GM12878 (cell line): ENCODE results near the gene PCLO. TPM values are rescaled to one million over a fixed set of nuclear protein-coding genes. Genes with fewer than 3 reads are reported as not detected.

Experiments used
- ATAC-seq: fragments of 200-7000 bp; cut with Tn5 transposase; 3 replicates; pipeline ENCODE4 v1.9.1; 2020; ENCODE audit warnings: mild to moderate bottlenecking, moderate library complexity
- BruUV-seq: library from RNA; stranded (reverse); fragments of 400-500 nt; replicated peaks from 2 replicates; lab custom pipeline; 2021; lab: Mats Ljungman, UMichigan
- CTCF ChIA-PET: fragments of 300-600 bp; sonication (Branson Sonifier 250); formaldehyde crosslinking; extraction: SDS; loops from one replicate; lab custom pipeline; 2021; ENCODE audit warnings: inconsistent platforms; lab: Yijun Ruan, JAX
- POLR2A ChIA-PET: fragments of 350-600 bp; formaldehyde crosslinking; extraction: SDS; loops from one replicate; lab custom pipeline; 2021; ENCODE audit warnings: inconsistent platforms; lab: Charles Lee
- RAD21 ChIA-PET: fragments of 300-600 bp; sonication (Branson Sonifier 250); formaldehyde crosslinking; loops from one replicate; lab custom pipeline; 2023; ENCODE audit warnings: antibody characterized with exemption; ENCODE audit not compliant: unreplicated experiment; lab: Charles Lee
- SMC1A ChIA-PET: fragments of 300-600 bp; sonication (Branson Sonifier 250); formaldehyde crosslinking; loops from one replicate; lab custom pipeline; 2023; ENCODE audit not compliant: unreplicated experiment, uncharacterized antibody; lab: Charles Lee
- DNase-seq: peaks from one replicate; pipeline ENCODE4 v3.0.0-alpha.2; 2011; ENCODE audit warnings: low read depth, low spot score
- FAIRE-seq: peaks from 3 replicates; lab custom pipeline; 2011; peaks lifted over from hg19 to GRCh38; lab: Jason Lieb, UNC
- H2AFZ ChIP-seq: 2 replicates; pipeline ENCODE4 v1.6.0; 2011; ENCODE audit warnings: low read depth, low read length, control low read depth; ENCODE audit not compliant: control insufficient read depth
- H3K27ac ChIP-seq: 2 replicates; pipeline ENCODE4 v1.5.1; 2011; ENCODE audit warnings: control low read depth; ENCODE audit not compliant: control insufficient read depth, insufficient read depth
- H3K27me3 ChIP-seq, 2 experiments: replicated peaks in 1 of 2; 2 replicates each; pipeline versions ENCODE4 v1.6.0 to v1.6.1; 2011; ENCODE audit warnings: low read length in 1 of 2; ENCODE audit not compliant: control insufficient read depth in 2 of 2, insufficient read depth in 2 of 2
- H3K36me3 ChIP-seq, 2 experiments: 2 replicates each; pipeline ENCODE4 v1.5.1; 2011; ENCODE audit warnings: low read length in 1 of 2; ENCODE audit not compliant: control insufficient read depth in 2 of 2, insufficient read depth in 2 of 2
- H3K4me1 ChIP-seq: 2 replicates; pipeline ENCODE4 v1.6.1; 2011; ENCODE audit warnings: mild to moderate bottlenecking, low read length, moderate library complexity, mixed read lengths; ENCODE audit not compliant: control insufficient read depth, insufficient read depth
- H3K4me2 ChIP-seq: 2 replicates; pipeline ENCODE4 v1.6.0; 2011; ENCODE audit warnings: control low read depth; ENCODE audit not compliant: control insufficient read depth, insufficient read depth
- H3K4me3 ChIP-seq: fragments of 200-600 bp; sonication (generic); 2 replicates; pipeline ENCODE4 v1.5.1; 2016
- H3K79me2 ChIP-seq: 2 replicates; pipeline ENCODE4 v1.6.0; 2011; ENCODE audit warnings: low read length; ENCODE audit not compliant: control insufficient read depth, insufficient read depth
- H3K9ac ChIP-seq: 2 replicates; pipeline ENCODE4 v1.8.0; 2011; ENCODE audit warnings: low read length, control low read depth, mixed read lengths; ENCODE audit not compliant: control insufficient read depth, insufficient read depth
- H3K9me3 ChIP-seq: replicated peaks from 3 replicates; pipeline ENCODE4 v1.5.1; 2011; ENCODE audit warnings: mild to moderate bottlenecking, low read length; ENCODE audit not compliant: control insufficient read depth, insufficient read depth
- H4K20me1 ChIP-seq: 2 replicates; pipeline ENCODE4 v1.6.0; 2011; ENCODE audit not compliant: control insufficient read depth, insufficient read depth
- BCL11A ChIP-seq: IDR thresholded peaks from 2 replicates; pipeline ENCODE4 v1.6.1; 2011; ENCODE audit warnings: low read depth, low read length
- BHLHE40 ChIP-seq, 2 experiments: fragments of 450-650 bp in 1 of 2; IDR thresholded peaks; 2 replicates each; pipeline ENCODE4 v1.6.1; 2011 to 2017; ENCODE audit warnings: low read depth in 2 of 2, borderline replicate concordance in 1 of 2, improper control_type of control experiment in 1 of 2, low read length in 1 of 2, mild to moderate bottlenecking in 1 of 2
- IRF4 ChIP-seq: IDR thresholded peaks from 2 replicates; pipeline ENCODE4 v1.6.1; 2011; ENCODE audit warnings: low read depth, low read length
- SIX5 ChIP-seq: IDR thresholded peaks from 2 replicates; pipeline ENCODE4 v1.6.1; 2011; ENCODE audit warnings: mild to moderate bottlenecking, low read depth, low read length, moderate library complexity; ENCODE audit not compliant: severe bottlenecking
- SMAD1 ChIP-seq: fragments of 450-650 bp; IDR thresholded peaks from 2 replicates; pipeline ENCODE4 v1.6.1; 2018; ENCODE audit warnings: mild to moderate bottlenecking, low read depth; ENCODE audit not compliant: partially characterized antibody
- SMAD5 ChIP-seq: IDR thresholded peaks from 2 replicates; pipeline ENCODE4 v1.6.1; 2016; ENCODE audit warnings: antibody characterized with exemption, low read depth
- TCF3 ChIP-seq: IDR thresholded peaks from 2 replicates; pipeline ENCODE4 v1.6.1; 2012; ENCODE audit warnings: low read depth, mild to moderate bottlenecking, low read length, borderline replicate concordance; ENCODE audit not compliant: insufficient read depth
- WGBS: methylation state at CpG from one replicate; pipeline ENCODE4 v1.1.6; 2016; ENCODE audit warnings: low lambda C conversion rate; ENCODE audit not compliant: insufficient replicate concordance, insufficient coverage; ENCODE audit errors: missing lambda C conversion rate; 5-methylcytosine and 5-hydroxymethylcytosine counted together
- in situ Hi-C: fragments of 300-500 bp; cut with MboI; formaldehyde crosslinking; loops from 9 replicates; pipeline ENCODE4 v1.14.3; 2018; ENCODE audit warnings: mixed read lengths
- intact Hi-C: fragments of 100-400 bp; cut with micrococcal nuclease; formaldehyde crosslinking; loops from one replicate; pipeline ENCODE4 v1.14.2; 2022; ENCODE audit not compliant: unreplicated experiment
- polyA plus RNA-seq, 11 experiments: library from polyadenylated mRNA; depleted of rRNA in 4 of 11; unstranded in 6 of 11; stranded (reverse) in 5 of 11; fragments of >200 nt; fragmentation: Nextera tagmentation in 4 of 11; fragmentation: Illumina TruSeq in 1 of 11; extraction: Ambion mirVana in 4 of 11; extraction: Trizol in 1 of 11; gene quantifications; 1 replicate in 1 of 11; 2 replicates in 10 of 11; pipeline versions ENCODE4 v1.2.1 to v1.2.3, GENCODE V29; 2011 to 2016; ENCODE audit warnings: inconsistent platforms in 2 of 11, missing spikeins in 2 of 11, low read depth in 1 of 11
- total RNA-seq, 4 experiments: library from RNA; depleted of rRNA in 3 of 4; stranded (reverse); fragments of >200 nt in 3 of 4; fragmentation: Illumina TruSeq in 1 of 4; extraction: Trizol in 1 of 4; gene quantifications; 2 replicates each; pipeline versions ENCODE4 v1.2.1 to v1.2.3, GENCODE V29; 2013 to 2021
- TF ChIP-seq, protein P1 (sequence below): fragments of 450-650 bp; IDR thresholded peaks from 2 replicates; pipeline ENCODE4 v1.6.1; 2018; ENCODE audit warnings: borderline replicate concordance, mild to moderate bottlenecking; ENCODE audit not compliant: partially characterized antibody
- TF ChIP-seq, protein P2 (sequence below): fragments of 450-650 bp; IDR thresholded peaks from 2 replicates; pipeline ENCODE4 v1.6.1; 2017; ENCODE audit warnings: low read depth, mild to moderate bottlenecking, moderate library complexity
- TF ChIP-seq, protein P3 (sequence below): fragments of 450-650 bp; IDR thresholded peaks from 2 replicates; pipeline ENCODE4 v1.6.1; 2018; ENCODE audit warnings: mild to moderate bottlenecking, low read depth, moderate library complexity; ENCODE audit not compliant: partially characterized antibody
- TF ChIP-seq, protein P4 (sequence below): fragments of 150-350 bp; IDR thresholded peaks from 2 replicates; pipeline ENCODE4 v1.6.1; 2016; ENCODE audit warnings: low read depth, low read length
- TF ChIP-seq, protein P5 (sequence below): fragments of 450-650 bp; IDR thresholded peaks from 2 replicates; pipeline ENCODE4 v1.6.1; 2017; ENCODE audit warnings: borderline replicate concordance

PCLO gene
- total and polyA plus RNA-seq, 10 of the 15 experiments (the other 5 are each of a cell fraction or from before 2014, with no cell fraction given), result 0.01 to 0.08 (median 0.03) TPM; not detected in 6

DNA sequence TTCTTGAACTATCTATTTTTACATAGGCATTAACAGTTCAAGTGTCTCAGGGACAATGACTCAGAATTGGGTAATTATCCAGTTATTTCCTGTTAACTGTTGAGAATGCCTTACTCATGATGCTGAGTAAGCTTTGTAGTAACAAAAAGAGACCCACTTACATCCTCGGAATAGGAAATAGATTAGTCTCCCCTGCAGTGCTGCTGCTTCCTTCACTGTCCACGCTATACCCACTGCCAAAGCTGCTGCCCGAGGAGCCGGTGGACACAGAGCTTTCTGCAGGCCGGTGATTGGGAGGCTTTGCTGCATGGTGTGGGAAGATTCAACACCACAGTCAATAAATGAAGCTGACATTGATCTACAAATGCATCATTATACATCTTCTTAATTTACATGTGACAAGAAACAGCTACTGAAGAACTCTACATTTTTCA is 357.1 kb downstream of the PCLO start:
- in situ Hi-C loops (no loop called here), intact Hi-C loops (no loop called here)
- POLR2A ChIA-PET, result no interaction called here
- no peaks in the 10 kb centered on the region for H3K4me1 ChIP-seq
- H3K9ac ChIP-seq, result no peak overlapping the region
- no peaks in the 10 kb centered on the region for H3K27me3 ChIP-seq
- SMC1A ChIA-PET, result no interaction called here
- no peaks in the 10 kb centered on the region for H3K79me2 ChIP-seq
- no peak overlapping the region for H2AFZ ChIP-seq
- H3K4me2 ChIP-seq, result no peak overlapping the region
- H3K9me3 ChIP-seq, result no peaks in the 10 kb centered on the region
- no peak overlapping the region for H3K27ac ChIP-seq
- DNase-seq (no peak), ATAC-seq (no peak), FAIRE-seq (no peak)
- no peaks in the 10 kb centered on the region for H4K20me1 ChIP-seq
- H3K4me3 ChIP-seq, result no peak overlapping the region
- BruUV-seq, result no TSS peak
- 5% methylated on average over 5 of the region's 5 CpGs for WGBS
- H3K36me3 ChIP-seq, result no peaks in the 10 kb centered on the region
- RAD21 ChIA-PET, result no interaction called here
- CTCF ChIA-PET, result no interaction called here
- TF ChIP-seq SIX5, result no peak
- no peak for TF ChIP-seq BCL11A
- TF ChIP-seq, protein P1, sequence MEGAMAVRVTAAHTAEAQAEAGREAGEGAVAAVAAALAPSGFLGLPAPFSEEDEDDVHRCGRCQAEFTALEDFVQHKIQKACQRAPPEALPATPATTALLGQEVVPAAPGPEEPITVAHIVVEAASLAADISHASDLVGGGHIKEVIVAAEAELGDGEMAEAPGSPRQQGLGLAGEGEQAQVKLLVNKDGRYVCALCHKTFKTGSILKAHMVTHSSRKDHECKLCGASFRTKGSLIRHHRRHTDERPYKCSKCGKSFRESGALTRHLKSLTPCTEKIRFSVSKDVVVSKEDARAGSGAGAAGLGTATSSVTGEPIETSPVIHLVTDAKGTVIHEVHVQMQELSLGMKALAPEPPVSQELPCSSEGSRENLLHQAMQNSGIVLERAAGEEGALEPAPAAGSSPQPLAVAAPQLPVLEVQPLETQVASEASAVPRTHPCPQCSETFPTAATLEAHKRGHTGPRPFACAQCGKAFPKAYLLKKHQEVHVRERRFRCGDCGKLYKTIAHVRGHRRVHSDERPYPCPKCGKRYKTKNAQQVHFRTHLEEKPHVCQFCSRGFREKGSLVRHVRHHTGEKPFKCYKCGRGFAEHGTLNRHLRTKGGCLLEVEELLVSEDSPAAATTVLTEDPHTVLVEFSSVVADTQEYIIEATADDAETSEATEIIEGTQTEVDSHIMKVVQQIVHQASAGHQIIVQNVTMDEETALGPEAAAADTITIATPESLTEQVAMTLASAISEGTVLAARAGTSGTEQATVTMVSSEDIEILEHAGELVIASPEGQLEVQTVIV, result no peak
- TF ChIP-seq, protein P2, sequence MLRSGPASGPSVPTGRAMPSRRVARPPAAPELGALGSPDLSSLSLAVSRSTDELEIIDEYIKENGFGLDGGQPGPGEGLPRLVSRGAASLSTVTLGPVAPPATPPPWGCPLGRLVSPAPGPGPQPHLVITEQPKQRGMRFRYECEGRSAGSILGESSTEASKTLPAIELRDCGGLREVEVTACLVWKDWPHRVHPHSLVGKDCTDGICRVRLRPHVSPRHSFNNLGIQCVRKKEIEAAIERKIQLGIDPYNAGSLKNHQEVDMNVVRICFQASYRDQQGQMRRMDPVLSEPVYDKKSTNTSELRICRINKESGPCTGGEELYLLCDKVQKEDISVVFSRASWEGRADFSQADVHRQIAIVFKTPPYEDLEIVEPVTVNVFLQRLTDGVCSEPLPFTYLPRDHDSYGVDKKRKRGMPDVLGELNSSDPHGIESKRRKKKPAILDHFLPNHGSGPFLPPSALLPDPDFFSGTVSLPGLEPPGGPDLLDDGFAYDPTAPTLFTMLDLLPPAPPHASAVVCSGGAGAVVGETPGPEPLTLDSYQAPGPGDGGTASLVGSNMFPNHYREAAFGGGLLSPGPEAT, result no peak
- TF ChIP-seq TCF3, result no peak
- no peak for TF ChIP-seq IRF4
- no peak for TF ChIP-seq SMAD1
- TF ChIP-seq, protein P3, sequence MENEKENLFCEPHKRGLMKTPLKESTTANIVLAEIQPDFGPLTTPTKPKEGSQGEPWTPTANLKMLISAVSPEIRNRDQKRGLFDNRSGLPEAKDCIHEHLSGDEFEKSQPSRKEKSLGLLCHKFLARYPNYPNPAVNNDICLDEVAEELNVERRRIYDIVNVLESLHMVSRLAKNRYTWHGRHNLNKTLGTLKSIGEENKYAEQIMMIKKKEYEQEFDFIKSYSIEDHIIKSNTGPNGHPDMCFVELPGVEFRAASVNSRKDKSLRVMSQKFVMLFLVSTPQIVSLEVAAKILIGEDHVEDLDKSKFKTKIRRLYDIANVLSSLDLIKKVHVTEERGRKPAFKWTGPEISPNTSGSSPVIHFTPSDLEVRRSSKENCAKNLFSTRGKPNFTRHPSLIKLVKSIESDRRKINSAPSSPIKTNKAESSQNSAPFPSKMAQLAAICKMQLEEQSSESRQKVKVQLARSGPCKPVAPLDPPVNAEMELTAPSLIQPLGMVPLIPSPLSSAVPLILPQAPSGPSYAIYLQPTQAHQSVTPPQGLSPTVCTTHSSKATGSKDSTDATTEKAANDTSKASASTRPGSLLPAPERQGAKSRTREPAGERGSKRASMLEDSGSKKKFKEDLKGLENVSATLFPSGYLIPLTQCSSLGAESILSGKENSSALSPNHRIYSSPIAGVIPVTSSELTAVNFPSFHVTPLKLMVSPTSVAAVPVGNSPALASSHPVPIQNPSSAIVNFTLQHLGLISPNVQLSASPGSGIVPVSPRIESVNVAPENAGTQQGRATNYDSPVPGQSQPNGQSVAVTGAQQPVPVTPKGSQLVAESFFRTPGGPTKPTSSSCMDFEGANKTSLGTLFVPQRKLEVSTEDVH, result no peak
- TF ChIP-seq BHLHE40 (IDR thresholded peaks at IDR 0.05; ENCODE audit: borderline replicate concordance in 1 of 2, low read depth in 2 of 2, low read length in 1 of 2), result no peak
- TF ChIP-seq SMAD5, result no peak
- TF ChIP-seq, protein P4, sequence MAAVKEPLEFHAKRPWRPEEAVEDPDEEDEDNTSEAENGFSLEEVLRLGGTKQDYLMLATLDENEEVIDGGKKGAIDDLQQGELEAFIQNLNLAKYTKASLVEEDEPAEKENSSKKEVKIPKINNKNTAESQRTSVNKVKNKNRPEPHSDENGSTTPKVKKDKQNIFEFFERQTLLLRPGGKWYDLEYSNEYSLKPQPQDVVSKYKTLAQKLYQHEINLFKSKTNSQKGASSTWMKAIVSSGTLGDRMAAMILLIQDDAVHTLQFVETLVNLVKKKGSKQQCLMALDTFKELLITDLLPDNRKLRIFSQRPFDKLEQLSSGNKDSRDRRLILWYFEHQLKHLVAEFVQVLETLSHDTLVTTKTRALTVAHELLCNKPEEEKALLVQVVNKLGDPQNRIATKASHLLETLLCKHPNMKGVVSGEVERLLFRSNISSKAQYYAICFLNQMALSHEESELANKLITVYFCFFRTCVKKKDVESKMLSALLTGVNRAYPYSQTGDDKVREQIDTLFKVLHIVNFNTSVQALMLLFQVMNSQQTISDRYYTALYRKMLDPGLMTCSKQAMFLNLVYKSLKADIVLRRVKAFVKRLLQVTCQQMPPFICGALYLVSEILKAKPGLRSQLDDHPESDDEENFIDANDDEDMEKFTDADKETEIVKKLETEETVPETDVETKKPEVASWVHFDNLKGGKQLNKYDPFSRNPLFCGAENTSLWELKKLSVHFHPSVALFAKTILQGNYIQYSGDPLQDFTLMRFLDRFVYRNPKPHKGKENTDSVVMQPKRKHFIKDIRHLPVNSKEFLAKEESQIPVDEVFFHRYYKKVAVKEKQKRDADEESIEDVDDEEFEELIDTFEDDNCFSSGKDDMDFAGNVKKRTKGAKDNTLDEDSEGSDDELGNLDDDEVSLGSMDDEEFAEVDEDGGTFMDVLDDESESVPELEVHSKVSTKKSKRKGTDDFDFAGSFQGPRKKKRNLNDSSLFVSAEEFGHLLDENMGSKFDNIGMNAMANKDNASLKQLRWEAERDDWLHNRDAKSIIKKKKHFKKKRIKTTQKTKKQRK, result no peak
- TF ChIP-seq, protein P5, sequence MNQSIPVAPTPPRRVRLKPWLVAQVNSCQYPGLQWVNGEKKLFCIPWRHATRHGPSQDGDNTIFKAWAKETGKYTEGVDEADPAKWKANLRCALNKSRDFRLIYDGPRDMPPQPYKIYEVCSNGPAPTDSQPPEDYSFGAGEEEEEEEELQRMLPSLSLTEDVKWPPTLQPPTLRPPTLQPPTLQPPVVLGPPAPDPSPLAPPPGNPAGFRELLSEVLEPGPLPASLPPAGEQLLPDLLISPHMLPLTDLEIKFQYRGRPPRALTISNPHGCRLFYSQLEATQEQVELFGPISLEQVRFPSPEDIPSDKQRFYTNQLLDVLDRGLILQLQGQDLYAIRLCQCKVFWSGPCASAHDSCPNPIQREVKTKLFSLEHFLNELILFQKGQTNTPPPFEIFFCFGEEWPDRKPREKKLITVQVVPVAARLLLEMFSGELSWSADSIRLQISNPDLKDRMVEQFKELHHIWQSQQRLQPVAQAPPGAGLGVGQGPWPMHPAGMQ, result no peak
